ENCODE data around the gene PABPC1L2A.
"Not testable (repeated sequence)": the region's sequence is repeated elsewhere in the genome, so short reads cannot be mapped to it uniquely, and the experiment has no call there.

Gene PABPC1L2A

DNA sequence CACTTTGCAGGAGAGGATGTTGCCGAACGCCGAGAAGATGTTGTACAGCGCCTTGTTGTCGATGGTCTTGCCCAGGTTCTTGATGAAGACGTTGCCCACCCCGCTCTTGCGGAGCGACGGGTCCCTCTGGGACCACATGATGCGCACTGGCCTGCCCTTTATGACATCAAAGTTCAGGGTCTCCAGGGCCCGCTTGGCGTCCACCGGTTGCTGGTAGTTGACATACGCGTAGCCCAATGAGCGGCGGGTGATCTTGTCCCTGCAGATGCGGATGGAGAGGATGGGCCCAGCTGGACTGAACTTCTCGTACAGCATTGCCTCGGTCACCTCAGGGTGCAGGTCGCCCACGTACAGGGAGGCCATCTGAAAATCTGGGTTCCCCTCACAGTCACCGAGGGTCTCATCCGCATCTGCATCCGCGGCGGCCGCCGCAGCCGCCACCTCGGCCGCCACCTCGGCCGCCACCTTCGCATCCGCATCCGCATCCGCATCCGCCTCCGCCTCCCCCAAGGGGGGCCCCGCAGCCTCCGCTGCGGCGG is at the start of gene PABPC1L2A:
PABPC1L2A (minus strand) TSS at position 489 of the 539 bp plus-strand sequence; CDS start at position 363, 126 bp downstream.
- DNase-seq (ENCODE audit: low read depth in 2 of 3, low spot score in 1 of 3) = not testable (repeated sequence)

DNA sequence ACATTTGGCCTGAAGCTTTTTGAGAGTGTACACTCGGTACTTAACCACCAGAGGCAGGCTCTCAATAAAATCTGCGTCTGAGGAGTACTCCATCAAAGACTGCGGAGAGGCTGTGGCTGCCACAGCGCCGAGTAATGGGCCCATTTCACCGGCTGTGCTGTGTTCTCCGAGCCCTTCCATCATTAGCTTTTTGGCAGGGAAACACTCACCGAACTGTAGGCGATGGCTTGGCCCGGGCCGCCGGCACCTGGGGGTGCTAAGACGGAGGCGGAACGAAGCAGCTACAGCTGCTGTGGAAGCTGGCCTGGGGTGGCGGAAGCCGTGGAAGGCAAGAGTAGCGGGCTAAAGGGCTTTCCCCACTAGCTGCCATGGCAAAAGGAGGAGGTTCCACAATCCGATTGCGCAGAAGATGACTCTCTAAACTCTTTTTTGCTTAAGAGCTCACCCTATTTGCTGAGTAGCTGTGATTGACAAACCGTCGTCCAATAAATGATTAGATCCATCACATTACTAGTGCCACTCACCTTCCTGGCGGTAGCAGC is 48.5 kb upstream of the PABPC1L2A start:
- no peak for DNase-seq (ENCODE audit: low read depth in 2 of 3, low spot score in 1 of 3)

DNA sequence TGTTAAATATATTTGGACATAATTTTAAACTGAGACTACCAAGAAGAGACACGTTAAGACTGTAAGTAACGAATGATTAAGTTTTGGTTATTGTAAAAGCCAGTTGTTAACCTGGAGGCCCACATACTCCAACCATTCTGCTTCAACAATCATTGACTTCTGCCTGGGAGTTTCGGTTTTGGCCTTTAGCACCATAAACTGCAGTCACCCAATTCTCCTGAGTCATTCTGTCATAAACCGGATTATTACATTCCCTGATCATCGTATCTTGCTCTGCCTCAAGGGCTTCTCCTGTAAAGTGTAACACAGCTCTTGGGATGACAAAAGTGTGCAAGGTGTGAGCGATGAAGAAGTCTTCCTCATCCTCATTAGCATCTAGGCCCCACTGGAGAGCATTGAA is 46.9 kb upstream of the PABPC1L2A start:
- DNase-seq (ENCODE audit: low read depth in 2 of 3, low spot score in 1 of 3) = no peak

DNA sequence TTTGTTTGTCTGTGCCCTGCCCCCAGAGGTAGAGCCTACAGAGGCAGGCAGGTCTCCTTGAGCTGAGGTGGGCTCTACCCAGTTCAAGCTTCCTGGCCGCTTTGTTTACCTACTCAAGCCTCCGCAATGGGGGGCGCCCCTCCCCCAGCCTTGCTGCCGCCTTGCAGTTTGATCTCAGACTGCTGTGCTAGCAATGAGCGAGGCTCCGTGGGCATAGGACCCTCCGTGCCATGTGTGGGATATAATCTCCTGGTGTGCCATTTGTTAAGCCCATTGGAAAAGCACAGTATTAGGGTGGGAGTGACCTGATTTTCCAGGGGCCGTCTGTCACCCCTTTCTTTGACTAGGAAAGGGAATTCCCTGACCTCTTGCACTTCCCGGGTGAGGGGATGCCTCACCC is 20.2 kb upstream of the PABPC1L2A start:
- DNase-seq (ENCODE audit: low read depth in 2 of 3, low spot score in 1 of 3) = not testable (repeated sequence)

DNA sequence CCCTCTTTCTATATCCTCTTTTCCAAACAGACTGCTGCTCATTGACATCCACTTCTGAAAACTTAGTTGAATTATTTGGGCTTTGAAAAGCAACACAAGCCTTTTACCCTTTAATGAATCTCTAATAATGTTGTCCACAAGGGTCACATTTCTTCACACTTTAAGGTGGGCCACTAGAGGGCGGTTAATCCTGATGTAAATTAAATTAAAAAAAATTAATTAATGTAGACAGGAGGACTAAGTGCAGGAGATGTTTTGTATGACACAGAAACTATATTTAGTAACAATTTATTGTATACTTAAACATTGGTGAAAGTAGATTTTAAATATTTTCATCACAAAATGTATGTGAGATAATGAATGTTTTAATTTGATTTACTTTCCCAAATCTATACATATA is 7.5 kb upstream of the PABPC1L2A start:
- DNase-seq (ENCODE audit: low read depth in 2 of 3, low spot score in 1 of 3) = not testable (repeated sequence)

DNA sequence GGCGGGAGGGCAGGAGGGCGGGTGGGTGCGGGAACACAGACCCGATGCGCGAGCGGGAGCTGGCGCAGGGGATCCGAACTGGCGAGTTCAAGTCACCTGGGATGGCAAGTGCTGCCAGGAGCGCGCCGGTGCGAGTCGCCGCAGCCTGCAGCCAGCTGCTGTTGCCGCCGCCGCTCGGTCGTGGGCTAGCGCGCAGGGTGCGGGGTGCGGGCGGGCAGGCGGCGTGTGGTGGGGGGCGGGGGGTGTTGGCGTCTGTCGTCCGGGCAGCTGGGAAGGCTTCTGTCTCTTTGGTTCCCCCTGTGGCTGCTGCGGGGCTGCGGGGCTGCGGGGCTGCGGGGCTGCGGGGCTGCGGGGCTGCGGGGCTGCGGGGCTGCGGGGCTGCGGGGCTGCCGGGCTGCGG is 572 bp upstream of the PABPC1L2A start:
- not testable (repeated sequence) for DNase-seq (ENCODE audit: low read depth in 2 of 3, low spot score in 1 of 3)

DNA sequence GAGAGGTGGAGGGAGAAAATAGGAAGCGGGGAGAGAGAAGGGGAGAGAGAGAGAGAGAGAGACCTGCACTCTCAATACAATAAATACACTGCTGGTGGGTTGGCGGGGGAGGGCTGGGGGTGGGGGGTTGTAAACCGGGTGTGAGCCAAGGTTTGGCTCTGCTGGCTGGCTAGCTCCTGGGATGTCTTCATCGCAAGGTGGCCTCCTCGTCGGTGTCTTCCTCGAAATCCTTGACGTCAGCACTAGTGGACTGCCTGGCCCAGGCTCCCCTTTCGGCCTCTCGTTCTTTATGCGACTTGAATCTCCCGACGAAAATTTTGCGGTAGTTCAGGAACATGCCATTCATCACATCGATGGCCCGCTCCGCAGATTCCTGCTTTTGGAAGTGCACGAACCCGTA is 715 bp downstream of the PABPC1L2A start:
- DNase-seq (ENCODE audit: low read depth in 2 of 3, low spot score in 1 of 3) = not testable (repeated sequence)

DNA sequence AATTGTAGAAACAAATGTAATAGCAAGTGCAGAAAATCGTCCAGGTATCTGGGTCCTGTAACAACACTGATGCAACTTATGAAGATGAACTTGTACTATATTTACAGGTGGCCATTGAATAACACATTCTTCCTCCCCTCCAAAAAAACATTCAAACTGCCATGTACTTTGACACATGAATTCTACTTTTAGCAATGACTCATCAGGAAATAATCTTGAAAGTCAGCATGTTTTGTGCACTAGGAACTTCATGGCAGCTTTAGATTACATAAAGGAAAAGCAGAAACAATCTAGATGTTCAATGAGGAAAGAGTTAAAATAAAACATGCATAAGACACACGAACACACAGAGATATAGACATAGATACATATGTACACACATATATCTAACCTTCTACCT is 2.5 kb downstream of the PABPC1L2A start:
- no peak for DNase-seq (ENCODE audit: low read depth in 2 of 3, low spot score in 1 of 3)

DNA sequence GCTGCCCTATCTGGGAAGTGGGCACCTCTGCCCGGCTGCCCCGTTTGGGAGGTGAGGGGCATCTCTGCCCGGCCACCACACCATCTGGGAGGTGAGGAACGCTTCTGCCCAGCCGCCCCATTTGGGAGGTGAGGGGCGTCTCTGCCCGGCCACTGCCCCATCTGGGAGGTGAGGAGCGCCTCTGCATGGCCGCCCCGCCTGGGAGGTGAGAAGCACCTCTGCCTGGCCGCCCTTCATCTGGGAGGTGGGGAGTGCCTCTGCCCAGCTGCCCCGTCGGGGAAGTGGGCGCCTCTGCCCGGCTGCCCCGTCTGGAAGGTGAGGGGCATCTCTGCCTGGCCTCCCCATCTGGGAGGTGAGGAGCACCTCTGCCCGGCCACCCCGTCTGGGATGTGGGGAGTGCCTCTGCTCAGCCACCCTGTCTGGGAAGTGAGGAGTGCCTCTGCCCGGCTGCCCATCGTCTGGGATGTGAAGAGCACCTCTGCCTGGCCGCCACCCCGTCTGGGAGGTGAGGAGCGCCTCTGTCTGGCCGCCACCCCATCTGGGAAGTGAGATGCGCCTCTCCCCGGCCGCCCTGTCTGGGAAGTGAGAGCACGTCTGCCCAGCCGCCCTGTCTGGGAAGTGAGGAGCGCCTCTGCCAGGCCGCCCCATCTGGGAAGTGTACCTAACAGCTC is 9.8 kb downstream of the PABPC1L2A start:
- DNase-seq (ENCODE audit: low read depth in 2 of 3, low spot score in 1 of 3) = no peak

DNA sequence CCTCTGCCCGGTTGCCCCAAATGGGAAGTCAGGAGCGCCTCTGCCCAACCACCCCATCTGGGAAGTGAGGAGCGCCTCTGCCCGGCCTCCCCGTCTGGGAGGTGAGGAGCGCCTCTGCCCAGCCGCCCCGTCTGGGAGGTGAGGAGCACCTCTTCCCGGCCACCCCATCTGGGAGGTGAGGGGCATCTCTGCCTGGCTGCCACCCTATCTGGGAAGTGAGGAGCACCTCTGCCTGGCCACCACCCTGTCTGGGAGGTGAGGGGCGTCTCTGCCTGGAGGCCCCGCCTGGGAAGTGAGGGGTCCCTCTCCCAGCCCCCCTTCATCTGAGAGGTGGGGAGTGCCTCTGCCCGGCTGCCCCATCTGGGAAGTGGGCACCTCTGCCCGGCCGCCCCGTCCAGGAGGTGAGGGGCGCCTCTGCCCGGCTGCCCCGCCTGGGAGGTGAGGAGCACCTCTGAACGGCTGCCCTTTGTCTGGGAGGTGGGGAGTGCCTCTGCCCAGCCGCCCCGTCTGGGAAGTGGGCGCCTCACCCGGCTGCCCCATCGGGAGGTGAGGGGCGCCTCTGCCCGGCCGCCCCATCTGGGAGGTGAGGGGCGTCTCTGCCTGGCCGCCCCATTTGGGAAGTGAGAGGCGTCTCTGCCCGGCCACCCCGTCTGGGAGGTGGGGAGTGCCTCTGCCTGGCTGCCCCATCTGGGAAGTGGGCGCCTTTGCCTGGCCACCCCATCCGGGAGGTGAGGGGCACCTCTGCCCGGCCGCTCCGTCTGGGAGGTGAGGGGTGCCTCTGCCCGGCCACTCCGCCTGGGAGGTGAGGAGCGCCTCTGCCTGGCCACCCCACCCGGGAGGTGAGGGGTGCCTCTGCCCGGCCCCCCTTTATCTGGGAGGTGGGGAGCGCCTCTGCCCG is 10.6 kb downstream of the PABPC1L2A start:
- DNase-seq (ENCODE audit: low read depth in 2 of 3, low spot score in 1 of 3) = no peak

DNA sequence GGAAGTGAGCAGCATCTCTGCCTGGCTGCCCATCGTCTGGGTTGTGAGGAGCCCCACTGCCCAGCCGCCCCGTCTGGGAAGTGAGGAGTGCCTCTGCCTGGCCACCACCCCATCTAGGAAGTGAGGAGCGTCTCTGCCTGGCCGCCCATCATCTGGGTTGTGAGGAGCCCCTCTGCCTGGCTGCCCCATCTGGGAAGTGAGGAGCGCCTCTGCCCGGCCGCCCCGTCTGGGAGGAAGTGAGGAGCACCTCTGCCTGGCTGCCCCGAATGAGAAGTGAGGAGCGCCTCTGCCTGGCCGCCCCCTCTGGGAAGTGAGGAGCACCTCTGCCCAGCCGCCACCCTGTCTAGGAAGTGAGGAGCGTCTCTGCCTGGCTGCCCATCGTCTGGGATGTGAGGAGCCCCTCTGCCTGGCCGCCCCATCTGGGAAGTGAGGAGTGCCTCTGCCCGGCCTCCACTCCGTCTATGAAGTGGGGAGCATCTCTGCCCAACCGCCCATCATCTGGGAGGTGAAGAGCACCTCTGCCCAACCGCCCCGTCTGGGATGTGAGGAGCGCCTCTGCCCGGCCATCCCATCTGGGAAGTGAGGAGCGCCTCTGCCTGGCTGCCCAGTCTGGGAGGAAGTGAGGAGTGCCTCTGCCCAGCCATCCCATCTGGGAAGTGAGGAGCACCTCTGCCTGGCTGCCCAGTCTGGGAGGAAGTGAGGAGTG is 11.4 kb downstream of the PABPC1L2A start:
- not testable (repeated sequence) for DNase-seq (ENCODE audit: low read depth in 2 of 3, low spot score in 1 of 3)

DNA sequence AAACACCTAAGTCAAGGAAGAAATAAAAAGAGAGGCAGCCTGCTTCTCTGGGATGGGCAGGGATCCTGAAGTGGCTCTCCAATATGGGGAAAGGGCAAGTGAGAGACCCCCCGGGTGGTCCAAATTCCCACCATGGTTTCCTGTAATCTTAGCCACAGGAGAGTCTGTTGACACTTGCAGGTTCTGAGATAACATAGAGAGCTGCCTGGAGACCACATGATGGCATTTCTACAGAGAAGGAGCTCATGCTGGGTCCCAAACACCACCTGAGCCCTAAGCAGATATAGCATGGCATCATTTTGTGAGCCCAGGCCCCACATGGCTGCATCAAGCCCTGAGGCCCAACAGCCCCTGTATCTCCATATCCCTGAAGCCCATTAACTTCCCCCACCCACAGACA is 50.4 kb downstream of the PABPC1L2A start:
- no peak for DNase-seq (ENCODE audit: low read depth in 2 of 3, low spot score in 1 of 3)
